ENCODE measurements around the gene RABGAP1L.
"Not testable (repeated sequence)": the region's sequence is repeated elsewhere in the genome, so short reads cannot be mapped to it uniquely, and the experiment has no call there.

DNA sequence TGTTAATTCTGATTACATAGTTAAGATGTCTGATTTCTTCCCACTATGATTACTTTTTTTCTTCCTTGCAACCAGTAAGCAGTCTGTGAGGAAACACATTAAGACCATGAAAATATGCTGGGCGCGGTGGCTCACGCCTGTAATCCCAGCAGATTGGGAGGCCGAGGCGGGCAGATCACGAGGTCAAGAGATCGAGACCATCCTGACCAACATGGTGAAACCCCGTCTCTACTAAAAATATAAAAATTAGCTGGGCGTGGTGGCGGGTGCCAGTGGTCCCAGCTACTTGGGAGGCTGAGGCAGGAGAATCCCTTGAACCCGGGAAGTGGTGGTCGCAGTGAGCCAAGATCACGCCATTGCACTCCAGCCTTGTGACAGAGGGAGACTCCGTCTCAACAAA lies 97.1 kb downstream of the RABGAP1L start:
- TF ChIP-seq, protein P1, sequence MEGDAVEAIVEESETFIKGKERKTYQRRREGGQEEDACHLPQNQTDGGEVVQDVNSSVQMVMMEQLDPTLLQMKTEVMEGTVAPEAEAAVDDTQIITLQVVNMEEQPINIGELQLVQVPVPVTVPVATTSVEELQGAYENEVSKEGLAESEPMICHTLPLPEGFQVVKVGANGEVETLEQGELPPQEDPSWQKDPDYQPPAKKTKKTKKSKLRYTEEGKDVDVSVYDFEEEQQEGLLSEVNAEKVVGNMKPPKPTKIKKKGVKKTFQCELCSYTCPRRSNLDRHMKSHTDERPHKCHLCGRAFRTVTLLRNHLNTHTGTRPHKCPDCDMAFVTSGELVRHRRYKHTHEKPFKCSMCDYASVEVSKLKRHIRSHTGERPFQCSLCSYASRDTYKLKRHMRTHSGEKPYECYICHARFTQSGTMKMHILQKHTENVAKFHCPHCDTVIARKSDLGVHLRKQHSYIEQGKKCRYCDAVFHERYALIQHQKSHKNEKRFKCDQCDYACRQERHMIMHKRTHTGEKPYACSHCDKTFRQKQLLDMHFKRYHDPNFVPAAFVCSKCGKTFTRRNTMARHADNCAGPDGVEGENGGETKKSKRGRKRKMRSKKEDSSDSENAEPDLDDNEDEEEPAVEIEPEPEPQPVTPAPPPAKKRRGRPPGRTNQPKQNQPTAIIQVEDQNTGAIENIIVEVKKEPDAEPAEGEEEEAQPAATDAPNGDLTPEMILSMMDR (IDR thresholded peaks at IDR 0.05; ENCODE audit: low read depth, low read length, missing input control) = not testable (repeated sequence)
- TF ChIP-seq MAX (IDR thresholded peaks at IDR 0.05); GABPA (IDR thresholded peaks at IDR 0.05 in 1 of 2, conservative IDR thresholded peaks at IDR 0.05 in 1 of 2); FOXA1 (IDR thresholded peaks at IDR 0.05): not testable (repeated sequence)

Measured in liver (tissue), 3 donors.